CD14-positive monocyte (primary cell): ENCODE data around the gene RNF128. TPM values are rescaled to one million over a fixed set of nuclear protein-coding genes. Genes with fewer than 3 reads are reported as not detected.

Experiments
- DNase-seq, 3 donors: peaks; one replicate each; pipeline ENCODE4 v3.0.0-alpha.2; 2011 to 2022
- H2AFZ ChIP-seq: 2 replicates; pipeline ENCODE4 v1.6.0; 2012; ENCODE audit warnings: mild to moderate bottlenecking, low read depth, low read length, inconsistent platforms; ENCODE audit not compliant: insufficient read depth, poor library complexity, severe bottlenecking
- H3K27ac ChIP-seq, 2 donors: 1 replicate in 1 of 2; 2 replicates in 1 of 2; pipeline ENCODE4 v1.5.1; 2012 to 2013; ENCODE audit warnings: low read length in 2 of 2, control low read depth in 1 of 2, inconsistent platforms in 1 of 2, low read depth in 1 of 2, mild to moderate bottlenecking in 1 of 2
- H3K27me3 ChIP-seq, 2 donors: one replicate each; pipeline versions ENCODE4 v1.6.0 to v1.6.1; 2011 to 2013; ENCODE audit warnings: low read length in 2 of 2; ENCODE audit not compliant: control insufficient read depth in 2 of 2, insufficient read depth in 2 of 2
- H3K36me3 ChIP-seq, 2 donors: replicated peaks in 1 of 2; 1 replicate in 1 of 2; 2 replicates in 1 of 2; pipeline versions ENCODE4 v1.5.1 to v1.6.1; 2012 to 2013; ENCODE audit warnings: low read length in 2 of 2, control low read depth in 1 of 2, inconsistent platforms in 1 of 2, mild to moderate bottlenecking in 1 of 2; ENCODE audit not compliant: insufficient read depth in 2 of 2, control insufficient read depth in 1 of 2
- H3K4me1 ChIP-seq, 2 donors: 1 replicate in 1 of 2; 2 replicates in 1 of 2; pipeline versions ENCODE4 v1.5.1 to v1.6.1; 2012 to 2013; ENCODE audit warnings: low read length in 2 of 2, control low read depth in 1 of 2, inconsistent platforms in 1 of 2, mild to moderate bottlenecking in 1 of 2, moderate library complexity in 1 of 2; ENCODE audit not compliant: insufficient read depth in 2 of 2, control insufficient read depth in 1 of 2
- H3K4me2 ChIP-seq: replicated peaks from 2 replicates; pipeline ENCODE3; 2012; ENCODE audit warnings: low read length, moderate library complexity, mild to moderate bottlenecking; ENCODE audit not compliant: poor library complexity, severe bottlenecking; ENCODE audit errors: extremely low read depth
- H3K4me3 ChIP-seq, 3 experiments: fragments of 200-600 bp in 1 of 3; sonication (generic) in 1 of 3; replicated peaks in 1 of 3; 1 replicate in 2 of 3; 2 replicates in 1 of 3; pipeline ENCODE4 v1.5.1; 2011 to 2013; ENCODE audit warnings: low read length in 3 of 3, mild to moderate bottlenecking in 3 of 3, control low read depth in 2 of 3, low read depth in 2 of 3, inconsistent platforms in 1 of 3, moderate library complexity in 1 of 3
- H3K79me2 ChIP-seq: 2 replicates; pipeline ENCODE4 v1.6.0; 2012; ENCODE audit warnings: mild to moderate bottlenecking, control low read depth, inconsistent platforms, low read length, moderate library complexity; ENCODE audit not compliant: insufficient read depth
- H3K9ac ChIP-seq: 2 replicates; pipeline ENCODE4 v1.6.0; 2017; ENCODE audit warnings: low read length, mild to moderate bottlenecking; ENCODE audit not compliant: insufficient read depth, poor library complexity, severe bottlenecking
- H3K9me3 ChIP-seq, 2 donors: replicated peaks in 1 of 2; 1 replicate in 1 of 2; 2 replicates in 1 of 2; pipeline versions ENCODE4 v1.5.1 to v1.6.1; 2012 to 2013; ENCODE audit warnings: low read length in 2 of 2, control low read depth in 1 of 2; ENCODE audit not compliant: control insufficient read depth in 1 of 2, insufficient read depth in 1 of 2
- H4K20me1 ChIP-seq: 2 replicates; pipeline ENCODE4 v1.6.0; 2012; ENCODE audit warnings: mild to moderate bottlenecking, low read length, control low read depth, moderate library complexity; ENCODE audit not compliant: insufficient read depth
- H3K27ac Mint-ChIP-seq, 7 donors: one replicate each; pipeline ENCODE4 v1.8.0; 2020; ENCODE audit warnings: mild to moderate bottlenecking in 7 of 7, mixed read lengths in 7 of 7, moderate library complexity in 6 of 7, inconsistent platforms in 2 of 7
- H3K27me3 Mint-ChIP-seq, 3 donors: one replicate each; pipeline ENCODE4 v1.8.0; 2021 to 2022; ENCODE audit warnings: low read depth in 3 of 3, mild to moderate bottlenecking in 3 of 3, mixed read lengths in 3 of 3, moderate library complexity in 3 of 3, inconsistent platforms in 1 of 3
- H3K36me3 Mint-ChIP-seq, 2 donors: one replicate each; pipeline ENCODE4 v1.8.0; 2020; ENCODE audit warnings: mixed read lengths in 2 of 2, inconsistent platforms in 1 of 2, mild to moderate bottlenecking in 1 of 2
- H3K4me1 Mint-ChIP-seq: one replicate; pipeline ENCODE4 v1.8.0; 2020; ENCODE audit warnings: mild to moderate bottlenecking, mixed read lengths
- H3K4me3 Mint-ChIP-seq, 2 donors: one replicate each; pipeline ENCODE4 v1.8.0; 2020; ENCODE audit warnings: mild to moderate bottlenecking in 2 of 2, mixed read lengths in 2 of 2, moderate library complexity in 1 of 2
- H3K9me3 Mint-ChIP-seq, 7 donors: one replicate each; pipeline ENCODE4 v1.8.0; 2020 to 2022; ENCODE audit warnings: mixed read lengths in 7 of 7, mild to moderate bottlenecking in 6 of 7, moderate library complexity in 6 of 7, inconsistent platforms in 2 of 7
- CTCF ChIP-seq: fragments of 200-600 bp; IDR thresholded peaks from one replicate; pipeline ENCODE4 v1.8.0; 2022; ENCODE audit warnings: antibody characterized with exemption, mild to moderate bottlenecking
- WGBS: methylation state at CpG from one replicate; pipeline ENCODE4 v1.1.5; 2013; ENCODE audit warnings: missing lambda C conversion rate; ENCODE audit not compliant: insufficient coverage; 5-methylcytosine and 5-hydroxymethylcytosine counted together
- intact Hi-C, 2 donors: fragments of 100-400 bp; cut with micrococcal nuclease; formaldehyde crosslinking; loops; one replicate each; pipeline versions ENCODE4 v1.15.0 to v1.15.1; 2023
- polyA plus RNA-seq, 3 donors: library from polyadenylated mRNA; depleted of rRNA in 1 of 3; unstranded in 2 of 3; stranded (reverse) in 1 of 3; fragments of 300-500 nt in 2 of 3; fragments of >200 nt in 1 of 3; fragmentation: Illumina TruSeq in 2 of 3; gene quantifications; 1 replicate in 2 of 3; 2 replicates in 1 of 3; pipeline ENCODE4 v1.2.3, GENCODE V29; 2012 to 2021

Gene RNF128
- polyA plus RNA-seq, 3 donors = not detected

DNA sequence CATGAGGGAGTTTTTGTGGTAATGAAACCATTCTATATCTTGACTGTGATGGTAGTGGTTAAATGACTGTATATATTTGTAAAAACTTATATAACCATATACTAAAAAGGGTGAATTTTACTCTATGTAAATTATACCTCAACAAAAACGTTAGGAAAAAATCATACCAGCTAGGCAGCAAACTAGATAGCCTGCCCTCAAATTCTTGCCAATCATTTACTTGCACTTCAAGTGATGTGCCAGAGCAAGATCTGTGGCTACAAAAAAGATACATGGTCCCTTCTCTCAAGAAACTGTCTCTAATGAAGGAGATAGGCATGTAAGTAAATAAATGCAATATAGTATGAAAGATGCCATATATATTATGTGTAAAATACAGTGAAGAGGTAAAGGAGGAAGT is 10.0 kb upstream of the RNF128 start:
- TF ChIP-seq CTCF = no peak
- Mint-ChIP-seq H3K4me1 (no peaks in the 10 kb centered on the region), H3K9me3 (peaks cover 0 to 2% (median 0%) of the 10 kb centered on the region in 7 donors), H3K4me3 (no peak overlapping the region), H3K36me3 (no peaks in the 10 kb centered on the region), H3K27me3 (peaks cover 0 to 2% (median 0%) of the 10 kb centered on the region in 3 donors), H3K27ac (no peak overlapping the region)
- no peak overlapping the region for H3K4me2 ChIP-seq
- H2AFZ ChIP-seq = no peak overlapping the region
- intact Hi-C loops = no loop called here
- H3K27me3 ChIP-seq = no peaks in the 10 kb centered on the region
- H3K36me3 ChIP-seq = no peaks in the 10 kb centered on the region
- H3K9me3 ChIP-seq = no peaks in the 10 kb centered on the region
- H4K20me1 ChIP-seq = no peaks in the 10 kb centered on the region
- no CpG with 5 or more reads among the region's 1 CpG for WGBS
- H3K4me1 ChIP-seq = no peaks in the 10 kb centered on the region
- H3K4me3 ChIP-seq = no peak overlapping the region
- H3K79me2 ChIP-seq = no peaks in the 10 kb centered on the region
- H3K9ac ChIP-seq = no peak overlapping the region
- no peak overlapping the region for H3K27ac ChIP-seq
- no peak for DNase-seq

DNA sequence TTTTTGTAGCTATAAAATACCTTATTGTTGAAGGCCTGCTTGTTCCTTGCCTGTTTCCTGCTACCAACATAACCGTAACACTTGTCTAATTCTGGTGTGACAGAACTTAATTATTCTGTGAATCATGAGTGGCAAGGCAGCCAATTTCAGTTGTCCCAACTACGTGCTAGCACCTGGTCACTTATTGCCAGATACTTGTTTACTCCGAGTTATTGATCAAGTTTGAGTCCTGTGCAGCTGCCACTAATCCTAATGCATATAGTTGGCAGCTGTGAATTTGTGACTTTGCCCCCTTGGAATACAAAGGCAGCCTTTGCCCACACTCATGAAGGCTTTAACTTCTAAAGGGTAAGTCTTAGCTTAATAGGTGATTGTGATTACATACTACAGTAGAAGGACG is 7.8 kb upstream of the RNF128 start:
- no peak for DNase-seq
- Histone ChIP-seq H2AFZ (no peak overlapping the region), H3K27ac (no peak overlapping the region), H3K4me2 (no peak overlapping the region), H3K4me1 (no peaks in the 10 kb centered on the region), H3K36me3 (no peaks in the 10 kb centered on the region), H4K20me1 (no peaks in the 10 kb centered on the region), H3K27me3 (no peaks in the 10 kb centered on the region), H3K4me3 (no peak overlapping the region), H3K9me3 (no peaks in the 10 kb centered on the region), H3K9ac (no peak overlapping the region), H3K79me2 (no peaks in the 10 kb centered on the region)
- Mint-ChIP-seq H3K4me3 (no peak overlapping the region), H3K27ac (no peak overlapping the region), H3K27me3 (peaks cover 0 to 1% (median 0%) of the 10 kb centered on the region in 3 donors), H3K36me3 (no peaks in the 10 kb centered on the region), H3K9me3 (peaks cover 0 to 7% (median 0%) of the 10 kb centered on the region in 7 donors), H3K4me1 (no peaks in the 10 kb centered on the region)
- intact Hi-C loops = no loop called here
- no peak for TF ChIP-seq CTCF
- WGBS = no CpG with 5 or more reads among the region's 4 CpGs
